ENCODE data around the gene TRERF1.

Gene TRERF1

DNA sequence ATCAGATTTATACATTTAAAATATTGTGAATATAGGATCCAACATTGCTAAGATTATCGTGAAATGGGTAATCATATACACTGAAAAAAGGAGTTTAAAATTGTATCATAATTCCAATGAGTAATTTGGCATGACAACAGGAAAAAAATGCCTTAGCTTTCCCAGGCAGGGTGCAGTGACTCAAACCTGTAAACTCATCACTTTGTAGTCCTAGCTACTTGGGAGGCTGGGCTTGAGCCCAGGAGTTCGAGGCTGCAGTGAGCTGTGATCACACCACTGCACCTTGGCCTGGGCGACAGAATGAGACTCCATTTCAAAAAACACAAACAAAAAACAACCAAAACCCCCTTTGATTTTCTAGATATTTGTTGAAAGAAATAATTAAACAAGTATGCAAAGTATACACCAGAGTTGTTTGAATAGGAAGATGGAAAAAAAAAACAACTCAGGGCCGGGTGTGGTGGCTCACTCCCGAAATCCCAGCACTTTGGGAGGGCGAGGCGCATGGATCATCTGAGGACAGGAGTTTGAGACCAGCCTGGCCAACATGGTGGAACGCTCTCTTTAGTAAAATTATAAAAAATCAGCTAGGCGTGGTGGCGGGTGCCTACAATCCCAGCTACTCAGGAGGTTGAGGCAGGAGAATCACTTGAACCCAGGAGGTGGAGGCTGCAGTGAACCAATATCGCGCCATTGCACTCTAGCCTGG is 98.7 kb downstream of the TRERF1 start:
- Mint-ChIP-seq H3K4me1 (no peaks in the 10 kb centered on the region), H3K27ac (no peak overlapping the region), H3K36me3 (ENCODE audit: low read depth) (peaks cover 5% of the 10 kb centered on the region), H3K9me3 (no peaks in the 10 kb centered on the region), H3K27me3 (ENCODE audit: low read depth) (no peaks in the 10 kb centered on the region), H3K4me3 (no peak overlapping the region)
- TF ChIP-seq, protein P1, sequence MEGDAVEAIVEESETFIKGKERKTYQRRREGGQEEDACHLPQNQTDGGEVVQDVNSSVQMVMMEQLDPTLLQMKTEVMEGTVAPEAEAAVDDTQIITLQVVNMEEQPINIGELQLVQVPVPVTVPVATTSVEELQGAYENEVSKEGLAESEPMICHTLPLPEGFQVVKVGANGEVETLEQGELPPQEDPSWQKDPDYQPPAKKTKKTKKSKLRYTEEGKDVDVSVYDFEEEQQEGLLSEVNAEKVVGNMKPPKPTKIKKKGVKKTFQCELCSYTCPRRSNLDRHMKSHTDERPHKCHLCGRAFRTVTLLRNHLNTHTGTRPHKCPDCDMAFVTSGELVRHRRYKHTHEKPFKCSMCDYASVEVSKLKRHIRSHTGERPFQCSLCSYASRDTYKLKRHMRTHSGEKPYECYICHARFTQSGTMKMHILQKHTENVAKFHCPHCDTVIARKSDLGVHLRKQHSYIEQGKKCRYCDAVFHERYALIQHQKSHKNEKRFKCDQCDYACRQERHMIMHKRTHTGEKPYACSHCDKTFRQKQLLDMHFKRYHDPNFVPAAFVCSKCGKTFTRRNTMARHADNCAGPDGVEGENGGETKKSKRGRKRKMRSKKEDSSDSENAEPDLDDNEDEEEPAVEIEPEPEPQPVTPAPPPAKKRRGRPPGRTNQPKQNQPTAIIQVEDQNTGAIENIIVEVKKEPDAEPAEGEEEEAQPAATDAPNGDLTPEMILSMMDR (IDR thresholded peaks at IDR 0.05; ENCODE audit: unreplicated experiment in 3 of 3) = no peak

DNA sequence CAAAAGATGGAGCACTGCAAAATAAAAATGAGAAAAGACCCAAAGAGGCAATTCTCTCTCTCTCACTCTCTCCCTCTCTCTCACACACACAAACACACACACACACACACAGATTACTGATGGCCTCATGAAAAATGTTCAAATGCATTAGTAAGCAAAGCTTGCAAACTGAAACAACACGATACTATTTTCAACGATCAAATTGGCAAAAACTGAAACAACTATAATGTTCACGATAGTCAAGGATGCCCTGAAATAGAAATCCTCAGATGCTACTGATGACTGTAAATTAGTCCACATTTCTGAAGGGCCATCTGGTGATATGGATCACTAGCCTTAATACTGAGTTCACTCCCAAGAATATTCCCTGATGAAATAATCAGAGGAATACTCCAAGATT is 100.8 kb downstream of the TRERF1 start:
- no peaks in the 10 kb centered on the region for H3K27me3 Mint-ChIP-seq (ENCODE audit: low read depth)
- no peaks in the 10 kb centered on the region for H3K4me1 Mint-ChIP-seq
- peaks cover under 1% of the 10 kb centered on the region for H3K36me3 Mint-ChIP-seq (ENCODE audit: low read depth)
- no peak overlapping the region for H3K4me3 Mint-ChIP-seq
- no peak overlapping the region for H3K27ac Mint-ChIP-seq
- TF ChIP-seq, protein P1 (IDR thresholded peaks at IDR 0.05; ENCODE audit: unreplicated experiment in 3 of 3) = no peak
- H3K9me3 Mint-ChIP-seq = no peaks in the 10 kb centered on the region

DNA sequence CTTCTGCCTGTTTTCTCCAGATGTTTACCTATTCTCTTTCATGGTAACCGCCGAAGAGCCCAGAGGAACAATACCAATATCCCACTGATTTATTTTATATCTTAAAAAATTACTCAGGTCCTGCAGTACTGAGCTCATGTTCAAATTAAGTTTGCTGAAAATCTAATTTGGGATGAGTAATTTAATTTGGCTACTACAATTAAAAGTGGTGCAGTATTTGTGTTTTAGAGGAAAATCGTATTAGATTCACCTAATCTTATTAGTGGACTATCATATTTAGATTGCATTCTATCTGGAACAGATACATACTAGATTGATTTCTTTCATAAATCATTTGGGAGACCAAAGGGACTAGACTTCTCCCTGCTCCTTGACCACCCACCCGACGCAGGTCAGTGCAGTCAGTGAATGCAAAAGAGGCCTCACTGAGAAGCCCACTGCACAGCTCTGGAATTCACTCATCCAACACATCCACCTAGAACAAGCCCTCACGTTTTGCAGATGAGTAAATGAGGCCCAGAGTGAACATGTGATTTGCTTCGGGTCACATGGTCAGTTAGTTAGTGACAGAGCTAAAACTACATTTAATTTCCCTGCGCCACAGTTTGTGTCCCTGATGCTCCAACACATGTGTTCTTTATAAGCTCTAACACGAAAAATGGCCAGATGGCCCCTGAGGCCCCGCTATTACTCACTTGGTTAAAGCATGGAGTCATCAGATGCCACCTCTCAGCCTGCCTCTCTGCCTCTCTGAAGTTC is 101.8 kb downstream of the TRERF1 start:
- no peak overlapping the region for H3K4me3 Mint-ChIP-seq
- H3K36me3 Mint-ChIP-seq (ENCODE audit: low read depth) = peaks cover 3% of the 10 kb centered on the region
- H3K4me1 Mint-ChIP-seq = no peaks in the 10 kb centered on the region
- no peaks in the 10 kb centered on the region for H3K27me3 Mint-ChIP-seq (ENCODE audit: low read depth)
- H3K27ac Mint-ChIP-seq = no peak overlapping the region
- TF ChIP-seq, protein P1 (IDR thresholded peaks at IDR 0.05; ENCODE audit: unreplicated experiment in 3 of 3) = no peak
- H3K9me3 Mint-ChIP-seq = no peaks in the 10 kb centered on the region

DNA sequence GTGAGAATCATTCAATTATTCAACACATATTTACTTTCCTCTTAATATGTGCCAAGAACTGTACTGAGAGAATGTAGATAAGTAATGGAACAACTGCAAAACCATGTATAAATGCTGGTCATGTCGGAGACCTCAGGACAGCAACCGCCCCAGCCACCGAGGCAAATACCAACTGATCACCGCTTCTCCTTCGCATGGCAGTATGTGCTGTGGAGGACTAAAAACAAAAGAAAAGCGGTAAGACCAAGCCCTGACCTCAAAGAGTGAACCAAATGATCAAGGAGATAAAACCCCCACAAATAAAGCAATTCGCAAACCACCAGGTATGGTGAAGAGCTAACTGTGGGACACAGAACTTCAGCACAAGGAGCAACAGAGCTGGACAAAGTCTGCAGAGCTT is 104.3 kb downstream of the TRERF1 start:
- Mint-ChIP-seq H3K27me3 (ENCODE audit: low read depth) (no peaks in the 10 kb centered on the region), H3K27ac (no peak overlapping the region), H3K36me3 (ENCODE audit: low read depth) (peaks cover 8% of the 10 kb centered on the region), H3K4me3 (no peak overlapping the region), H3K4me1 (no peaks in the 10 kb centered on the region), H3K9me3 (no peaks in the 10 kb centered on the region)
- TF ChIP-seq, protein P1 (IDR thresholded peaks at IDR 0.05; ENCODE audit: unreplicated experiment in 3 of 3) = no peak

DNA sequence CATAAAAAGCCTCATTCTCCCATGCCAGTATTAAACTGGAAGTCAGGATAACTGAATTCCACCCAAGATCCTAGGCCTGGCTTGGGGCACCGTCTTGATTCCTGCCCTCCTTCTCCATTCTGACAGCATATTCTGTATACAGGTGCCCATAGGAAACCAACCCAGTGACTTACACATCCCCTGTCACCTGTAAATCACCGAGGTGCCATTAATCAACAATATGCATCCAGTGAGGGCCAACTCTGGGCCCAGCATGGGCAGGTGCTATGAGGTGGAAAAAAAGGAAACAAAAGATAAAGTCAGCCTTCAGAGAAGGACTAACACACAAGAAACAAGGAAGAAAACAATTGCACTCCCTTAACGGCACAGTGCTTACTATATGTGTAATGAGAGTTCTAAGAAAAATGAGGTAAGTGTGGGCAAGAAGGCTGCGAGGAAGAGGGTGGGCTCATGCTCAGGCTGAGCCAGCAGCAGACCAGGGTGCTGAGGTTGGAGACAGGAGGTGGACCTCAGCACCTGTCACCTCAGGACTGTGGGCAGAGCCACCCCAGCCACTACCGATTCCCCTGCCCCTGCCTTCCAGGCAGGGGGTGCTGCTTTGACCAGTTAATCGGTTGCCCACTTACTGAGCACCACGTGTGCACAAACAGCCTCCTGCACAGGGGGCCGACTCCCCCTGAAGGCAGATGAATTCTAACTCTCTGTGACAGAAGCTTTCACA is 105.9 kb downstream of the TRERF1 start:
- peaks cover 8% of the 10 kb centered on the region for H3K36me3 Mint-ChIP-seq (ENCODE audit: low read depth)
- H3K27ac Mint-ChIP-seq = no peak overlapping the region
- no peaks in the 10 kb centered on the region for H3K27me3 Mint-ChIP-seq (ENCODE audit: low read depth)
- H3K4me1 Mint-ChIP-seq = no peaks in the 10 kb centered on the region
- TF ChIP-seq, protein P1 (IDR thresholded peaks at IDR 0.05; ENCODE audit: unreplicated experiment in 3 of 3) = no peak
- no peaks in the 10 kb centered on the region for H3K9me3 Mint-ChIP-seq
- no peak overlapping the region for H3K4me3 Mint-ChIP-seq

All from nephron (organoid).